Measurements from ENCODE around the gene PPP1R12C. TPM values are rescaled to one million over a fixed set of nuclear protein-coding genes. Genes with fewer than 3 reads are reported as not detected.

PPP1R12C gene
- total RNA-seq, 1 experiment from 2014 or later: 79.9 TPM

GRCh38 chr19:55097864-55098715, 19.3 kb downstream of the PPP1R12C start:
- Histone ChIP-seq H3K9ac (ENCODE audit: extremely low read depth, insufficient read length, low read length) (no peak overlapping the region), H3K4ac (ENCODE audit: low read depth, low read length) (no peak overlapping the region), H4K20me1 (ENCODE audit: control insufficient read depth, insufficient read depth, insufficient read length) (no peaks in the 10 kb centered on the region), H4K8ac (replicated peaks; ENCODE audit: insufficient read length, low read depth, low read length) (no peak overlapping the region), H4K91ac (ENCODE audit: insufficient read length, low read depth, low read length) (no peak overlapping the region), H2AK5ac (ENCODE audit: insufficient read length, low read length) (no peak overlapping the region), H2AFZ (ENCODE audit: low read length) (no peak overlapping the region), H2BK20ac (ENCODE audit: low read depth, low read length, poor library complexity, severe bottlenecking) (no peak overlapping the region), H3K27me3 (ENCODE audit: insufficient read depth, low read length) (no peaks in the 10 kb centered on the region), H2BK5ac (ENCODE audit: insufficient read length, low read length) (no peak overlapping the region), H3K4me1 (ENCODE audit: insufficient read depth, low read length) (no peaks in the 10 kb centered on the region), H2BK15ac (ENCODE audit: low read depth, low read length) (no peak overlapping the region), H4K5ac (ENCODE audit: insufficient read length, low read depth, low read length) (no peak overlapping the region), H3K27ac (ENCODE audit: insufficient read length, low read depth, low read length) (no peak overlapping the region), H3K23me2 (ENCODE audit: insufficient read length, low read depth, low read length, poor library complexity, severe bottlenecking) (no peaks in the 10 kb centered on the region), H3K4me2 (ENCODE audit: insufficient read depth, insufficient read length, low read length) (no peak overlapping the region), H3K79me2 (ENCODE audit: insufficient read depth, low read length) (no peaks in the 10 kb centered on the region), H3K18ac (ENCODE audit: insufficient read length, low read depth, low read length) (no peak overlapping the region), H3K9me3 (ENCODE audit: control insufficient read depth, low read depth, low read length) (no peaks in the 10 kb centered on the region), H2BK120ac (ENCODE audit: low read depth, low read length, poor library complexity, severe bottlenecking) (no peak overlapping the region), H3T11ph (ENCODE audit: low read length) (no peak overlapping the region), H3K23ac (ENCODE audit: insufficient read length, low read depth, low read length) (no peak overlapping the region), H3K56ac (ENCODE audit: insufficient read length, low read depth, low read length) (no peak overlapping the region), H2BK12ac (ENCODE audit: insufficient read length, low read depth, low read length) (no peak overlapping the region), H3K14ac (ENCODE audit: insufficient read depth, low read length) (no peak overlapping the region; the same call in 1 of the 2 replicates), H3K79me1 (ENCODE audit: insufficient read depth, low read depth, low read length, poor library complexity, severe bottlenecking) (peaks cover 3% of the 10 kb centered on the region)
- WGBS (ENCODE audit: extremely low coverage, insufficient read length, low lambda C conversion rate): no CpG with 5 or more reads among the region's 23 CpGs
- peak overlapping the region in 1 of 3 experiments; percentile 28; a peak in 1 of 7 replicates for H3K27ac Mint-ChIP-seq
- peak overlapping the region in 1 of 2 experiments; percentile 25; a peak in 2 of 5 replicates for H3K4me3 Mint-ChIP-seq
- H3K9me3 Mint-ChIP-seq: peaks cover under 1% of the 10 kb centered on the region in 2 experiments; a peak in 2 of 5 replicates
- H3K36me3 Mint-ChIP-seq (ENCODE audit: insufficient read depth in 1 of 3, low read depth in 3 of 3): peaks cover 9 to 27% (median 13%) of the 10 kb centered on the region in 3 experiments
- H3K4me1 Mint-ChIP-seq: peaks cover 3 to 20% of the 10 kb centered on the region in 2 experiments
- no peak for TF ChIP-seq CTCF (conservative IDR thresholded peaks at IDR 0.05)
- no peak for DNase-seq
- no peaks in the 10 kb centered on the region; the same call in 1 of the 2 replicates for H3K27me3 Mint-ChIP-seq (ENCODE audit: low read depth)

All from H9 (cell line).